K562 treated with DMSO at 1 percent for 12 hours (cell line): Measurements from ENCODE around the gene FCMR. TPM values are rescaled to one million over a fixed set of nuclear protein-coding genes. Genes with fewer than 3 reads are reported as not detected.

ENCODE experiments used
- total RNA-seq: library from RNA; unstranded; fragments of 300-600 nt; gene quantifications from 2 replicates; pipeline ENCODE4 v1.2.3, GENCODE V29; 2022; ENCODE audit not compliant: insufficient read depth

FCMR gene
- not detected in 2 replicates for total RNA-seq

GRCh38 chr1:206921772-206922265 lies at the start of gene FCMR:
Gene FCMR (minus strand): TSS chr1:206921941. CDS start chr1:206921854, 87 bp downstream.

DNA sequence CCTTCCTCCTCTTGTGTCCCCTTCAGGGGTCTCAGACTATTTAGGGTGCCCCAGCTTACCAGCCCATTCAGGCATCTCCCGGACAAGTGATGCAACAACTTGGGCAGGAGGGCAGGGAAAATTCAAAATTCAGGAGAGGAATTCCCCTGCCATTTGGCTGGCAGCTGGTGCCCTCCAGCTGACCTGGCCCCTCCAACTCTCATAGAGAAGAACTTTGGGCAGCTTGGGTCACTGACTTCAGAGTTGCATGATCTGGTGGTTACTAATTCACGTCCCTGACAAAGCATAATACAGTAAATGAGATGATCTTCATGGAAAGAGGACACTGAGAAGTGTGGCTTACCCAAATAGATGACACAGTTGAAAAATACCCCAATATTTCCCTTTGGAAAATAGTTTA lies 48.7 kb upstream of the FCMR start, which contains the start of gene FCAMR:
Gene FCAMR (minus strand): TSS at position 15 of the 400 bp plus-strand sequence. CDS start 335 bp downstream, outside the sequence.

DNA sequence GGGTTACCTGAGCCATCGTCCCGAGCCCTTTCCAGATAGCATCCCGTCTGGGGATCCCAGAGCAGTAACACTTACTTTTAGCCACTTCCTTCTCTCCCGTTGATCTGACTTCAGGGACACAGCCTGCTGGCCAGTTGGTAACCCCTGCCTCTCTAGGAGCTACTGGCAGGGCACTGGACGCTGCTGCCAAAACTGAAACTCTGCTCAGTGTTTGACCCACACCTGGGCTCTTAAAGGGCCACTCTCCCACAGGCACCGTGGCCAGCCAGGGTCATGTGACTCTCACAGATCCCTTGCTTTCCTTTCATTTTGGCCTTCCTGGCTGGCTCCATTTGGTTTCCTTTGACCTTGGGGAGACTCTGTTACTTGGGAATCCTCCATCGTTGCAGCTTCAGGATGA lies 24.5 kb upstream of the FCMR start, which contains the start of gene PIGR:
Gene PIGR (minus strand): TSS at position 206 of the 400 bp plus-strand sequence. CDS start 5,935 bp downstream, outside the sequence.

GRCh38 chr1:206897175-206897574 lies 24.6 kb downstream of the FCMR start, which contains the start of gene IL24:
Gene IL24 (plus strand): TSS chr1:206897443. CDS start chr1:206897833, 390 bp downstream.

GRCh38 chr1:206864939-206865671 lies 56.6 kb downstream of the FCMR start, which contains the start of gene IL20:
Gene IL20 (plus strand): TSS chr1:206865623. CDS start chr1:206865853, 230 bp downstream.

Other genes with a start within 250 kb of the FCMR start
- gene MAPKAPK2, start 237.0 kb downstream of the FCMR start, total RNA-seq = 74.1 and 114 TPM in 2 replicates
- gene IL19, start 151.2 kb downstream of the FCMR start, total RNA-seq = not detected in 2 replicates
- not detected in 2 replicates for gene IL10, start 149.4 kb downstream of the FCMR start, total RNA-seq
- gene IL20, start 56.3 kb downstream of the FCMR start, total RNA-seq = not detected in 2 replicates
- not detected in 2 replicates for gene IL24, start 24.5 kb downstream of the FCMR start, total RNA-seq
- 0.14 TPM in 1 of 2 replicates, not detected in the other for gene PIGR, start 24.5 kb upstream of the FCMR start, total RNA-seq
- not detected in 2 replicates for gene FCAMR, start 48.5 kb upstream of the FCMR start, total RNA-seq
- gene C1orf116, start 110.8 kb upstream of the FCMR start, total RNA-seq = 1.0 and 3.3 TPM in 2 replicates
- 6.1 and 29.8 TPM in 2 replicates for gene YOD1, start 129.3 kb upstream of the FCMR start, total RNA-seq
- gene PFKFB2, start 131.3 kb upstream of the FCMR start, total RNA-seq = 6.4 and 23.3 TPM in 2 replicates
- not detected in 2 replicates for gene C4BPB, start 166.9 kb upstream of the FCMR start, total RNA-seq
- 0.37 and 2.7 TPM in 2 replicates for gene C4BPA, start 182.3 kb upstream of the FCMR start, total RNA-seq